GM23338 (cell line): Measurements from ENCODE around the gene TNPO1. TPM values are rescaled to one million over a fixed set of nuclear protein-coding genes. Genes with fewer than 3 reads are reported as not detected.

ENCODE experiments used
- ATAC-seq: fragments of 200-7000 bp; cut with Tn5 transposase; 3 replicates; pipeline ENCODE4 v1.9.1; 2020
- DNase-seq: peaks from one replicate; pipeline ENCODE4 v3.0.0-alpha.2; 2015; ENCODE audit warnings: low spot score
- H2AFZ ChIP-seq: fragments of 200-600 bp; sonication (generic); 2 replicates; pipeline ENCODE4 v1.8.0; 2016; ENCODE audit warnings: antibody characterized with exemption, mild to moderate bottlenecking, moderate library complexity
- H3F3A ChIP-seq: fragments of 200-600 bp; sonication (generic); replicated peaks from 2 replicates; pipeline ENCODE4 v1.8.0; 2017; ENCODE audit warnings: antibody characterized with exemption, mixed run types, low read depth
- H3K27ac ChIP-seq: fragments of 200-600 bp; sonication (generic); 2 replicates; pipeline ENCODE4 v1.6.1; 2016; ENCODE audit warnings: low read depth
- H3K27me3 ChIP-seq: fragments of 200-600 bp; sonication (generic); 2 replicates; pipeline ENCODE4 v1.8.0; 2016; ENCODE audit warnings: mild to moderate bottlenecking, mixed run types, moderate library complexity; ENCODE audit not compliant: insufficient read depth
- H3K36me3 ChIP-seq: fragments of 200-600 bp; sonication (generic); 2 replicates; pipeline ENCODE4 v1.8.0; 2016; ENCODE audit warnings: mild to moderate bottlenecking; ENCODE audit not compliant: insufficient read depth
- H3K4me1 ChIP-seq: fragments of 200-600 bp; sonication (generic); 2 replicates; pipeline ENCODE4 v1.8.0; 2016; ENCODE audit warnings: mild to moderate bottlenecking, moderate library complexity; ENCODE audit not compliant: insufficient read depth
- H3K4me2 ChIP-seq: fragments of 200-600 bp; sonication (generic); 2 replicates; pipeline ENCODE4 v1.7.1; 2017; ENCODE audit warnings: mixed run types
- H3K4me3 ChIP-seq: fragments of 200-600 bp; sonication (generic); 2 replicates; pipeline ENCODE4 v1.6.1; 2016; ENCODE audit warnings: mixed run types
- H3K79me2 ChIP-seq: fragments of 200-600 bp; sonication (generic); replicated peaks from 2 replicates; pipeline ENCODE4 v1.8.0; 2017; ENCODE audit warnings: mild to moderate bottlenecking; ENCODE audit not compliant: insufficient read depth
- H3K9me2 ChIP-seq: fragments of 200-600 bp; sonication (generic); 2 replicates; pipeline ENCODE4 v1.8.0; 2017; ENCODE audit not compliant: insufficient read depth
- H4K20me1 ChIP-seq: fragments of 200-600 bp; sonication (generic); replicated peaks from 2 replicates; pipeline ENCODE4 v1.8.0; 2017; ENCODE audit warnings: mild to moderate bottlenecking; ENCODE audit not compliant: insufficient read depth
- H3K27ac Mint-ChIP-seq: 2 replicates; pipeline ENCODE4 v1.8.0; 2020; ENCODE audit warnings: inconsistent platforms, mild to moderate bottlenecking, moderate library complexity, mixed read lengths
- H3K27me3 Mint-ChIP-seq: 3 replicates; pipeline ENCODE4 v1.8.0; 2022; ENCODE audit warnings: low read depth, mild to moderate bottlenecking, moderate library complexity, mixed read lengths, inconsistent platforms; ENCODE audit not compliant: insufficient read depth, poor library complexity
- H3K36me3 Mint-ChIP-seq: 3 replicates; pipeline ENCODE4 v1.8.0; 2021; ENCODE audit warnings: low read depth, mild to moderate bottlenecking, inconsistent platforms, moderate library complexity, mixed read lengths
- H3K4me1 Mint-ChIP-seq: 3 replicates; pipeline ENCODE4 v1.8.0; 2020; ENCODE audit warnings: mild to moderate bottlenecking, inconsistent platforms, mixed read lengths
- H3K4me3 Mint-ChIP-seq: 3 replicates; pipeline ENCODE4 v1.8.0; 2021; ENCODE audit warnings: moderate library complexity, mild to moderate bottlenecking, inconsistent platforms, mixed read lengths
- H3K9me3 Mint-ChIP-seq: 3 replicates; pipeline ENCODE4 v1.8.0; 2020; ENCODE audit warnings: moderate library complexity, mild to moderate bottlenecking, inconsistent platforms, mixed read lengths
- CREB1 ChIP-seq: fragments of 250-450 bp; sonication (Bioruptor Pico); IDR thresholded peaks from 2 replicates; pipeline ENCODE4 v1.5.0; 2020; ENCODE audit warnings: low read depth, mild to moderate bottlenecking, moderate library complexity
- ETS1 ChIP-seq: IDR thresholded peaks from 2 replicates; pipeline ENCODE4 v1.6.1; 2016; ENCODE audit warnings: antibody characterized with exemption
- EZH2phosphoT487 ChIP-seq: fragments of 200-600 bp; sonication (generic); IDR thresholded peaks from one replicate; pipeline ENCODE4 v1.8.1; 2018; ENCODE audit warnings: antibody characterized with exemption; ENCODE audit not compliant: unreplicated experiment
- JUNB ChIP-seq: IDR thresholded peaks from one replicate; pipeline ENCODE4 v1.6.1; 2016; ENCODE audit warnings: antibody characterized with exemption; ENCODE audit not compliant: unreplicated experiment
- NANOG ChIP-seq: IDR thresholded peaks from 2 replicates; pipeline ENCODE4 v1.6.1; 2016; ENCODE audit warnings: antibody characterized with exemption, borderline replicate concordance
- POLR2AphosphoS5 ChIP-seq: IDR thresholded peaks from 2 replicates; pipeline ENCODE4 v1.6.1; 2016; ENCODE audit warnings: antibody characterized with exemption, low read depth
- STAT1 ChIP-seq: IDR thresholded peaks from one replicate; pipeline ENCODE4 v1.6.1; 2016; ENCODE audit warnings: antibody characterized with exemption; ENCODE audit not compliant: unreplicated experiment
- ZNF114 ChIP-seq: fragments of 250-450 bp; sonication (Bioruptor Pico); IDR thresholded peaks from 2 replicates; pipeline ENCODE4 v1.5.0; 2020; ENCODE audit warnings: mild to moderate bottlenecking, moderate library complexity
- ZNF331 ChIP-seq: fragments of 250-450 bp; sonication (Bioruptor Pico); IDR thresholded peaks from 2 replicates; pipeline ENCODE4 v1.5.0; 2020; ENCODE audit warnings: low read depth, mild to moderate bottlenecking, moderate library complexity
- polyA plus RNA-seq: library from polyadenylated mRNA; unstranded; fragments of >200 nt; fragmentation: Nextera tagmentation; extraction: Ambion mirVana; gene quantifications from 2 replicates; pipeline ENCODE4 v1.2.1, GENCODE V29; 2016
- total RNA-seq: library from RNA; depleted of rRNA; stranded (reverse); fragments of >200 nt; shearing (Covaris generic); gene quantifications from 2 replicates; pipeline ENCODE4 v1.2.3, GENCODE V29; 2014
- TF ChIP-seq, protein P1 (sequence below): IDR thresholded peaks from one replicate; pipeline ENCODE4 v1.6.1; 2018; ENCODE audit warnings: antibody characterized with exemption; ENCODE audit not compliant: unreplicated experiment
- TF ChIP-seq, protein P2 (sequence below), 2 experiments: fragments of 200-600 bp in 1 of 2; sonication (generic) in 1 of 2; conservative IDR thresholded peaks; 2 replicates each; pipeline versions ENCODE4 v1.5.1 to v1.6.1; 2016 to 2017; ENCODE audit warnings: antibody characterized with exemption in 2 of 2, low read depth in 2 of 2, mild to moderate bottlenecking in 2 of 2, moderate library complexity in 1 of 2

TNPO1 gene
- total and polyA plus RNA-seq, 2 experiments from 2014 or later = 117 to 197 TPM

DNA sequence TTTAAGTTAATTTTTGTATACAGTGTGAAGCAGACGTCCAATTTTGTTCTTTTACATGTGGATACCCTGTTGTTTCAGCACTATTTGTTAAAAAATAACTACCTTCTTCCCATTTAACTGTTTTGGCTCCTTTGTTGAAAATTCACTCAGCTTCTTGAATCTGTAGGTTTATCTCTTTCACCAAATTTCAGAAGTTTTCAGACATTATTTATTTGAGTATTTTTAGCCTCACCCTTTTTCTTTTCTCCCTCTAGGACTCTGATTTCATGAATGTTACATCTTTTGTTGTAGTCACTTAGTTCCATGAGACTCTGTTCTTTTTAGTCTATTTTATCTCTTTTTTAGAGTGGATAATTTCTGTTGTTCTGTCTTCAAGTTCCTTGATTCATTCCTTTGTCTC is 4.6 kb upstream of the TNPO1 start (continued):
- TF ChIP-seq, protein P1, sequence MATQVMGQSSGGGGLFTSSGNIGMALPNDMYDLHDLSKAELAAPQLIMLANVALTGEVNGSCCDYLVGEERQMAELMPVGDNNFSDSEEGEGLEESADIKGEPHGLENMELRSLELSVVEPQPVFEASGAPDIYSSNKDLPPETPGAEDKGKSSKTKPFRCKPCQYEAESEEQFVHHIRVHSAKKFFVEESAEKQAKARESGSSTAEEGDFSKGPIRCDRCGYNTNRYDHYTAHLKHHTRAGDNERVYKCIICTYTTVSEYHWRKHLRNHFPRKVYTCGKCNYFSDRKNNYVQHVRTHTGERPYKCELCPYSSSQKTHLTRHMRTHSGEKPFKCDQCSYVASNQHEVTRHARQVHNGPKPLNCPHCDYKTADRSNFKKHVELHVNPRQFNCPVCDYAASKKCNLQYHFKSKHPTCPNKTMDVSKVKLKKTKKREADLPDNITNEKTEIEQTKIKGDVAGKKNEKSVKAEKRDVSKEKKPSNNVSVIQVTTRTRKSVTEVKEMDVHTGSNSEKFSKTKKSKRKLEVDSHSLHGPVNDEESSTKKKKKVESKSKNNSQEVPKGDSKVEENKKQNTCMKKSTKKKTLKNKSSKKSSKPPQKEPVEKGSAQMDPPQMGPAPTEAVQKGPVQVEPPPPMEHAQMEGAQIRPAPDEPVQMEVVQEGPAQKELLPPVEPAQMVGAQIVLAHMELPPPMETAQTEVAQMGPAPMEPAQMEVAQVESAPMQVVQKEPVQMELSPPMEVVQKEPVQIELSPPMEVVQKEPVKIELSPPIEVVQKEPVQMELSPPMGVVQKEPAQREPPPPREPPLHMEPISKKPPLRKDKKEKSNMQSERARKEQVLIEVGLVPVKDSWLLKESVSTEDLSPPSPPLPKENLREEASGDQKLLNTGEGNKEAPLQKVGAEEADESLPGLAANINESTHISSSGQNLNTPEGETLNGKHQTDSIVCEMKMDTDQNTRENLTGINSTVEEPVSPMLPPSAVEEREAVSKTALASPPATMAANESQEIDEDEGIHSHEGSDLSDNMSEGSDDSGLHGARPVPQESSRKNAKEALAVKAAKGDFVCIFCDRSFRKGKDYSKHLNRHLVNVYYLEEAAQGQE = no peak
- TF ChIP-seq ZNF331 (CRISPR knock-in tag) (no peak), EZH2phosphoT487 (no peak)

GRCh38 chr5:72812488-72812887 is 4.0 kb upstream of the TNPO1 start:
- Histone ChIP-seq H4K20me1 (no peaks in the 10 kb centered on the region), H3K4me3 (no peak overlapping the region), H3K27me3 (no peaks in the 10 kb centered on the region), H3F3A (peaks cover 8% of the 10 kb centered on the region; the same call in 1 of the 2 replicates), H3K9me2 (no peaks in the 10 kb centered on the region), H3K27ac (no peak overlapping the region), H3K4me2 (no peak overlapping the region), H3K79me2 (no peaks in the 10 kb centered on the region), H3K4me1 (peaks cover 7% of the 10 kb centered on the region; the same call in 1 of the 2 replicates), H3K36me3 (no peaks in the 10 kb centered on the region), H2AFZ (no peak overlapping the region)
- Mint-ChIP-seq H3K36me3 (no peaks in the 10 kb centered on the region; the same call in 2 of the 3 replicates), H3K4me1 (no peaks in the 10 kb centered on the region; the same call in 1 of the 3 replicates), H3K27ac (no peak overlapping the region), H3K27me3 (peaks cover 8% of the 10 kb centered on the region), H3K9me3 (peaks cover 6% of the 10 kb centered on the region; the same call in 1 of the 3 replicates), H3K4me3 (no peak overlapping the region)
- no peak for DNase-seq
- TF ChIP-seq ZNF114 (CRISPR knock-in tag) = no peak
- no peak for ATAC-seq

DNA sequence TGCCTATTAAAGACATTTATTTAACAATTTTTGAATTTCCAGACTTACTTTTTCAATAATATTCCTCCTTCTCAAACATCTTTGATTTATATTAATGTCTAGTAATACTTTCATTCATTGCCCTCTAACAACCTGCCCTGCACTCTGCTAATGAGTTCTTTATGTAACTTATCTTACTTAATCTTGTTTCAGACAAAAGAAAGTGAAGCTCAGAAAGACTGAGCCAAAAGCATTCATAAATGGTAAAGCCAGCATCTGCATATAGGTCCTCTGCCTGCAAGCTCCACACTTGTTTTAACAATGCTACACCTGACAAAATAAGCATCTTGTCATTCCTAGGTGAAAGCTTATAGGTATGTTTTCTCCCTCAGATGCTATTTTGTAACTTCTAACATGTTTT is 2.4 kb upstream of the TNPO1 start:
- Histone ChIP-seq H4K20me1 (no peaks in the 10 kb centered on the region), H3K4me1 (peaks cover 20% of the 10 kb centered on the region), H3F3A (peaks cover 8% of the 10 kb centered on the region; the same call in 1 of the 2 replicates), H3K9me2 (no peaks in the 10 kb centered on the region), H3K4me3 (no peak overlapping the region), H3K27me3 (peaks cover 6% of the 10 kb centered on the region; the same call in 1 of the 2 replicates), H2AFZ (no peak overlapping the region), H3K79me2 (peaks cover 4% of the 10 kb centered on the region; the same call in 1 of the 2 replicates), H3K27ac (no peak overlapping the region), H3K4me2 (no peak overlapping the region), H3K36me3 (no peaks in the 10 kb centered on the region)
- Mint-ChIP-seq H3K27ac (no peak overlapping the region), H3K27me3 (peaks cover 8% of the 10 kb centered on the region), H3K36me3 (no peaks in the 10 kb centered on the region; the same call in 2 of the 3 replicates), H3K9me3 (peaks cover 4% of the 10 kb centered on the region; the same call in 1 of the 3 replicates), H3K4me1 (peaks cover 14% of the 10 kb centered on the region), H3K4me3 (no peak overlapping the region)
- ATAC-seq (no peak), DNase-seq (no peak)
- TF ChIP-seq, protein P2, sequence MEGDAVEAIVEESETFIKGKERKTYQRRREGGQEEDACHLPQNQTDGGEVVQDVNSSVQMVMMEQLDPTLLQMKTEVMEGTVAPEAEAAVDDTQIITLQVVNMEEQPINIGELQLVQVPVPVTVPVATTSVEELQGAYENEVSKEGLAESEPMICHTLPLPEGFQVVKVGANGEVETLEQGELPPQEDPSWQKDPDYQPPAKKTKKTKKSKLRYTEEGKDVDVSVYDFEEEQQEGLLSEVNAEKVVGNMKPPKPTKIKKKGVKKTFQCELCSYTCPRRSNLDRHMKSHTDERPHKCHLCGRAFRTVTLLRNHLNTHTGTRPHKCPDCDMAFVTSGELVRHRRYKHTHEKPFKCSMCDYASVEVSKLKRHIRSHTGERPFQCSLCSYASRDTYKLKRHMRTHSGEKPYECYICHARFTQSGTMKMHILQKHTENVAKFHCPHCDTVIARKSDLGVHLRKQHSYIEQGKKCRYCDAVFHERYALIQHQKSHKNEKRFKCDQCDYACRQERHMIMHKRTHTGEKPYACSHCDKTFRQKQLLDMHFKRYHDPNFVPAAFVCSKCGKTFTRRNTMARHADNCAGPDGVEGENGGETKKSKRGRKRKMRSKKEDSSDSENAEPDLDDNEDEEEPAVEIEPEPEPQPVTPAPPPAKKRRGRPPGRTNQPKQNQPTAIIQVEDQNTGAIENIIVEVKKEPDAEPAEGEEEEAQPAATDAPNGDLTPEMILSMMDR (conservative IDR thresholded peaks at IDR 0.05; ENCODE audit: low read depth in 2 of 2) = no peak
- TF ChIP-seq EZH2phosphoT487 = no peak
- no peak for TF ChIP-seq ETS1
- TF ChIP-seq STAT1 = no peak
- TF ChIP-seq JUNB = no peak
- TF ChIP-seq NANOG = no peak
- no peak for TF ChIP-seq CREB1 (CRISPR knock-in tag)
- TF ChIP-seq POLR2AphosphoS5 = no peak
